HFF-Myc (cell line): ENCODE measurements around the gene GRAMD2B.

Source experiments
- DNase-seq: peaks from one replicate; pipeline ENCODE4 v3.0.0-alpha.2; 2011; ENCODE audit warnings: low read depth; ENCODE audit errors: extremely low read depth
- H3K4me3 ChIP-seq: replicated peaks from 2 replicates; pipeline ENCODE4 v1.5.1; 2011; ENCODE audit warnings: low read depth, mild to moderate bottlenecking, control low read depth, low read length
- CTCF ChIP-seq: IDR thresholded peaks from 2 replicates; pipeline ENCODE4 v1.5.1; 2012; ENCODE audit warnings: mild to moderate bottlenecking, low read depth, low read length, control low read depth; ENCODE audit errors: missing control alignments

Gene GRAMD2B

GRCh38 chr5:126490167-126490940, 67.1 kb downstream of the GRAMD2B start:
- peak; percentile 39 for DNase-seq
- peak; percentile 30 for TF ChIP-seq CTCF
- no peak overlapping the region for H3K4me3 ChIP-seq

- no peak overlapping the region for H3K4me3 ChIP-seq
- TF ChIP-seq CTCF, result peak; percentile 38
- DNase-seq, result no peak
Observed at GRCh38 chr5:126492939-126493338, 69.7 kb downstream of the GRAMD2B start.

- H3K4me3 ChIP-seq, result no peak overlapping the region
- no peak for TF ChIP-seq CTCF
- DNase-seq, result no peak
Observed at GRCh38 chr5:126494393-126494792, 71.2 kb downstream of the GRAMD2B start.

GRCh38 chr5:126497506-126497905, 74.3 kb downstream of the GRAMD2B start:
- H3K4me3 ChIP-seq, result no peak overlapping the region
- no peak for DNase-seq
- TF ChIP-seq CTCF, result no peak

- TF ChIP-seq CTCF, result no peak
- H3K4me3 ChIP-seq, result no peak overlapping the region
- DNase-seq, result no peak
Observed at GRCh38 chr5:126499278-126499677, 76.1 kb downstream of the GRAMD2B start.

GRCh38 chr5:126499853-126500342, 76.7 kb downstream of the GRAMD2B start:
- H3K4me3 ChIP-seq, result no peak overlapping the region
- peak; percentile 70 for TF ChIP-seq CTCF
- DNase-seq, result peak; percentile 27

GRCh38 chr5:126501448-126501847, 78.2 kb downstream of the GRAMD2B start:
- H3K4me3 ChIP-seq, result no peak overlapping the region
- TF ChIP-seq CTCF, result no peak
- no peak for DNase-seq
